HepG2 (cell line): Measurements from ENCODE around the gene GLTPD2. TPM values are rescaled to one million over a fixed set of nuclear protein-coding genes. Genes with fewer than 3 reads are reported as not detected.

ENCODE experiments used
- AKNA ChIP-seq: sonication (generic); formaldehyde crosslinking; IDR thresholded peaks from 2 replicates; pipeline ENCODE4 v1.4.0; 2020; ENCODE audit warnings: missing genetic modification reagents, borderline replicate concordance
- ATRX ChIP-seq: sonication (generic); formaldehyde crosslinking; IDR thresholded peaks from 2 replicates; pipeline ENCODE4 v1.4.0; 2020; ENCODE audit warnings: missing genetic modification reagents, borderline replicate concordance
- CTCF ChIP-seq: sonication (generic); formaldehyde crosslinking; IDR thresholded peaks from 2 replicates; pipeline ENCODE4 v1.5.0; 2020; ENCODE audit warnings: mild to moderate bottlenecking, missing genetic modification reagents, moderate library complexity
- ETV5 ChIP-seq: IDR thresholded peaks from 2 replicates; pipeline ENCODE4 v1.6.1; 2018; ENCODE audit warnings: missing biosample characterization, missing genetic modification reagents, inconsistent platforms, borderline replicate concordance
- ISL2 ChIP-seq: sonication (generic); formaldehyde crosslinking; IDR thresholded peaks from 2 replicates; pipeline ENCODE4 v1.5.0; 2020; ENCODE audit warnings: missing genetic modification reagents
- JUNB ChIP-seq: sonication (generic); formaldehyde crosslinking; IDR thresholded peaks from 2 replicates; pipeline ENCODE4 v1.8.0; 2022; ENCODE audit warnings: missing genetic modification reagents, mild to moderate bottlenecking, borderline replicate concordance
- STAG1 ChIP-seq: sonication (generic); formaldehyde crosslinking; IDR thresholded peaks from 2 replicates; pipeline ENCODE4 v1.4.0; 2020; ENCODE audit warnings: missing genetic modification reagents
- THAP11 ChIP-seq: IDR thresholded peaks from 2 replicates; pipeline ENCODE4 v1.6.1; 2016; ENCODE audit warnings: missing biosample characterization, missing genetic modification reagents
- ZBTB38 ChIP-seq: sonication (generic); formaldehyde crosslinking; IDR thresholded peaks from 2 replicates; pipeline ENCODE4 v1.5.1; 2020; ENCODE audit warnings: mild to moderate bottlenecking, missing genetic modification reagents
- ZFY ChIP-seq: sonication (generic); formaldehyde crosslinking; IDR thresholded peaks from 2 replicates; pipeline ENCODE4 v1.4.0; 2020; ENCODE audit warnings: missing genetic modification reagents
- ZNF17 ChIP-seq: sonication (generic); formaldehyde crosslinking; IDR thresholded peaks from 2 replicates; pipeline ENCODE4 v1.5.0; 2020; ENCODE audit warnings: mild to moderate bottlenecking, missing genetic modification reagents
- ZNF235 ChIP-seq: sonication (generic); formaldehyde crosslinking; IDR thresholded peaks from 2 replicates; pipeline ENCODE4 v1.8.1; 2023; ENCODE audit warnings: mild to moderate bottlenecking, missing genetic modification reagents, borderline replicate concordance
- ZNF263 ChIP-seq: sonication (generic); formaldehyde crosslinking; IDR thresholded peaks from 2 replicates; pipeline ENCODE4 v1.4.0; 2020; ENCODE audit warnings: missing genetic modification reagents
- ZNF407 ChIP-seq: sonication (generic); formaldehyde crosslinking; IDR thresholded peaks from one replicate; pipeline ENCODE4 v1.5.1; 2020; ENCODE audit warnings: mild to moderate bottlenecking, missing genetic modification reagents; ENCODE audit errors: not compliant biosample characterization
- ZNF567 ChIP-seq: sonication (generic); formaldehyde crosslinking; IDR thresholded peaks from 2 replicates; pipeline ENCODE4 v1.8.1; 2023; ENCODE audit warnings: mild to moderate bottlenecking, missing genetic modification reagents, borderline replicate concordance
- ZNF792 ChIP-seq: IDR thresholded peaks from 2 replicates; pipeline ENCODE4 v1.6.1; 2016
- ZSCAN31 ChIP-seq: sonication (generic); formaldehyde crosslinking; IDR thresholded peaks from 2 replicates; pipeline ENCODE4 v1.5.0; 2020; ENCODE audit warnings: low read depth, mild to moderate bottlenecking, missing genetic modification reagents
- polyA plus RNA-seq, 8 experiments: library from polyadenylated mRNA; depleted of rRNA in 3 of 8; stranded (reverse) in 7 of 8; unstranded in 1 of 8; fragments of >200 nt; fragmentation: Illumina TruSeq in 4 of 8; extraction: Trizol in 4 of 8; gene quantifications; 2 replicates each; pipeline versions ENCODE4 v1.2.1 to v1.2.3, GENCODE V29; 2011 to 2016; ENCODE audit warnings: low read depth in 4 of 8, missing spikeins in 1 of 8, mixed read lengths in 1 of 8; ENCODE audit not compliant: insufficient read depth in 1 of 8
- total RNA-seq, 5 experiments: library from RNA; depleted of rRNA; stranded (reverse); fragments of >200 nt; fragmentation: Illumina TruSeq; extraction: Trizol; gene quantifications; 2 replicates each; pipeline ENCODE4 v1.2.3, GENCODE V29; 2016; ENCODE audit warnings: low read depth in 1 of 5

GLTPD2 gene
- total and polyA plus RNA-seq, 2 of the 13 experiments (the other 11 are each of a cell fraction or from before 2014, with no cell fraction given): 7.5 to 12.9 TPM

GRCh38 chr17:4808378-4808767 lies 19.6 kb downstream of the GLTPD2 start (continued):
- TF ChIP-seq ZNF407 (CRISPR knock-in tag): peak; percentile 10
- TF ChIP-seq ZNF17 (CRISPR knock-in tag): no peak
- TF ChIP-seq ZNF235 (CRISPR knock-in tag): no peak
- peak; percentile 44 for TF ChIP-seq CTCF
- no peak for TF ChIP-seq AKNA (CRISPR knock-in tag)
- no peak for TF ChIP-seq ATRX
- no peak for TF ChIP-seq ZNF792 (CRISPR knock-in tag)
- TF ChIP-seq ZNF263 (CRISPR knock-in tag): peak; percentile 78
- TF ChIP-seq JUNB (CRISPR knock-in tag): no peak
- no peak for TF ChIP-seq ETV5
- TF ChIP-seq ZFY (CRISPR knock-in tag): no peak
- no peak for TF ChIP-seq THAP11
- TF ChIP-seq ZSCAN31 (CRISPR knock-in tag): no peak
- 0 out of 2 replicates have a peak, but pooled peaks have one; percentile 48 for TF ChIP-seq ZBTB38 (CRISPR knock-in tag)
- peak; percentile 45 for TF ChIP-seq STAG1 (CRISPR knock-in tag)
- TF ChIP-seq ZNF567 (CRISPR knock-in tag): no peak
- TF ChIP-seq ISL2 (CRISPR knock-in tag): no peak
